ENCODE results near the gene SERPINB2.

Gene SERPINB2

DNA sequence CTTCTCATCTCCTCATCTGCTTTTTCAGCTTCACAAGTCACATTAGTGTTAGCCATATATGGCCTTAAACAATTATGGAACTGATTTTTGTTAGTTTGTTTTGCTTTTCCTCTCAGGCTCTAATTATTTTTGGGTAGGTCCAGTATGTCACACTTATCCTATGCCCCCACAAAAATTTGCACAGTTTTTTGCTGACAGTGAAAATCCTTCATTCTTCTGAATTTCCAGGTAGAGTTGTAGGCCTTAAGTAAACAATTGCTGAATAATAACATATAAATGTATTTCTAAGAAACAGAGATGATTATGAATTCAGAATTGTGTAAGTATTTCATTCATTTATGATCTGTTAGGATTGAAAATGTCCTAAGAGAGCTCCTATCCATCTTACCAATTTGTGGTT lies 11.7 kb downstream of the SERPINB2 start:
- Histone ChIP-seq H3K4me2 (ENCODE audit: low read length) (no peak overlapping the region), H4K20me1 (ENCODE audit: insufficient read depth, low read length) (no peaks in the 10 kb centered on the region), H2AFZ (ENCODE audit: low read depth, low read length) (no peak overlapping the region), H3K27ac (ENCODE audit: low read length) (no peak overlapping the region), H3K36me3 (replicated peaks; ENCODE audit: low read depth, low read length) (no peaks in the 10 kb centered on the region), H3K4me1 (ENCODE audit: low read length) (no peaks in the 10 kb centered on the region), H3K9me3 (ENCODE audit: insufficient read depth, low read length) (no peaks in the 10 kb centered on the region), H3K4me3 (ENCODE audit: low read length) (no peak overlapping the region), H3K9ac (ENCODE audit: low read length) (no peak overlapping the region), H3K27me3 (ENCODE audit: low read depth, low read length) (no peaks in the 10 kb centered on the region), H3K79me2 (ENCODE audit: low read length) (no peaks in the 10 kb centered on the region)
- TF ChIP-seq, protein P1, sequence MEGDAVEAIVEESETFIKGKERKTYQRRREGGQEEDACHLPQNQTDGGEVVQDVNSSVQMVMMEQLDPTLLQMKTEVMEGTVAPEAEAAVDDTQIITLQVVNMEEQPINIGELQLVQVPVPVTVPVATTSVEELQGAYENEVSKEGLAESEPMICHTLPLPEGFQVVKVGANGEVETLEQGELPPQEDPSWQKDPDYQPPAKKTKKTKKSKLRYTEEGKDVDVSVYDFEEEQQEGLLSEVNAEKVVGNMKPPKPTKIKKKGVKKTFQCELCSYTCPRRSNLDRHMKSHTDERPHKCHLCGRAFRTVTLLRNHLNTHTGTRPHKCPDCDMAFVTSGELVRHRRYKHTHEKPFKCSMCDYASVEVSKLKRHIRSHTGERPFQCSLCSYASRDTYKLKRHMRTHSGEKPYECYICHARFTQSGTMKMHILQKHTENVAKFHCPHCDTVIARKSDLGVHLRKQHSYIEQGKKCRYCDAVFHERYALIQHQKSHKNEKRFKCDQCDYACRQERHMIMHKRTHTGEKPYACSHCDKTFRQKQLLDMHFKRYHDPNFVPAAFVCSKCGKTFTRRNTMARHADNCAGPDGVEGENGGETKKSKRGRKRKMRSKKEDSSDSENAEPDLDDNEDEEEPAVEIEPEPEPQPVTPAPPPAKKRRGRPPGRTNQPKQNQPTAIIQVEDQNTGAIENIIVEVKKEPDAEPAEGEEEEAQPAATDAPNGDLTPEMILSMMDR (IDR thresholded peaks at IDR 0.05; ENCODE audit: low read depth, low read length), result no peak
- TF ChIP-seq EZH2phosphoT487 (IDR thresholded peaks at IDR 0.05; ENCODE audit: low read depth), result no peak

DNA sequence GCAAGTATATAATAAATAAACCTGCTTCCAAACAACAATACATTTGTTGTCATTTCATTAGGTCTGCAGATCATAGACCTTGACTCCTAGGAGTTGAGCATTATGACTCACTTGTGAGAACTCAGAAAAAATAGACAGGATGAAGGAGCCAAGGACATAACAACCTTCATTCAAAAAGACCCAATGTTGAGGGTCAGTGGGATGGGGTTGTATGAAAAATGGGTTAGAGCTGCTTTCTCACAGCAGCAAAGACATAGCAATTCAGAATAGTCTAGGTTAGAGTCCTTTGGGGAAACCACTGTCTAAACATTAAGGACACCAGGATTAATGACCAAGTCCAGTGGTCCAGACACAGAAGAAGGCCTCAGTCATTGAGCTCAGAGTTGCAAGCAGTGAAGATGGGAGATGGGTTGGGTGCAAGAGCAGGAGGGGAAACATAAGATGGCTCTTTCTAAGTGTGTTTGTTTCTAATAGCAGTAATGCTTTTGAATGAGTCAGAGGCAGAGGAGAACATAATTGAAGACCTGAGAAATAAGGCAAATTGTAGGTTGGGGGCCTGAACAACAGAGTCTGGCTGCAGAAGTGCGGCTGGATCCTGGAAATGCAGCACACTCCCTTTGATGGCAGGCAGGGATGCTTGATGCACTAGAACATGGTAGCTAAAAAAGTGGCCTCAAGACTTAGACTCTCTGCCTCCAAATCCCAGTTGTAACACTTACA lies 16.5 kb downstream of the SERPINB2 start:
- Histone ChIP-seq H3K9me3 (ENCODE audit: insufficient read depth, low read length) (no peaks in the 10 kb centered on the region), H3K79me2 (ENCODE audit: low read length) (no peaks in the 10 kb centered on the region), H3K36me3 (replicated peaks; ENCODE audit: low read depth, low read length) (no peaks in the 10 kb centered on the region), H3K9ac (ENCODE audit: low read length) (no peak overlapping the region), H3K4me1 (ENCODE audit: low read length) (peaks cover 9% of the 10 kb centered on the region; the same call in 1 of the 2 replicates), H3K27me3 (ENCODE audit: low read depth, low read length) (no peaks in the 10 kb centered on the region), H4K20me1 (ENCODE audit: insufficient read depth, low read length) (no peaks in the 10 kb centered on the region), H3K4me3 (ENCODE audit: low read length) (no peak overlapping the region), H3K4me2 (ENCODE audit: low read length) (no peak overlapping the region), H2AFZ (ENCODE audit: low read depth, low read length) (no peak overlapping the region), H3K27ac (ENCODE audit: low read length) (no peak overlapping the region)
- TF ChIP-seq, protein P1 (IDR thresholded peaks at IDR 0.05; ENCODE audit: low read depth, low read length), result no peak
- no peak for TF ChIP-seq EZH2phosphoT487 (IDR thresholded peaks at IDR 0.05; ENCODE audit: low read depth)

DNA sequence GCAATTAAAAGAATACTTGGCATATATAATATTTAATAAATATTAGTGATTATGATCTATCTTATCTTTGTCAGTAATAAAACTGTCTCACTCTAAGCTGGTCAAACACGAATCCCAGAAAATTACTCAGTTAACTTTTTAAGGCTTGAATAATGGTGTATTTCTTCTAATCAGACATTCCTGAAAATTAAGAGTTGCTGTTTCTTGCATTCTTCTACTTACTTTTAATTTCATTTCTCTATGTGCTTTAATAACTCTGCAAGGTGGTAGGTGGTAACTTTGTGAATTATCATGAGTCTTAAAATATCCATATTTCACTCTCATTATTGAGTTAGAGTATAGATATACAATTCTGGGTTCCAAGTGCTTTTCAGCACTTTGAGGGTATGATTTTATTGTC lies 17.2 kb downstream of the SERPINB2 start:
- Histone ChIP-seq H3K4me2 (ENCODE audit: low read length) (no peak overlapping the region), H4K20me1 (ENCODE audit: insufficient read depth, low read length) (no peaks in the 10 kb centered on the region), H3K4me3 (ENCODE audit: low read length) (no peak overlapping the region), H2AFZ (ENCODE audit: low read depth, low read length) (no peak overlapping the region), H3K36me3 (replicated peaks; ENCODE audit: low read depth, low read length) (no peaks in the 10 kb centered on the region), H3K79me2 (ENCODE audit: low read length) (no peaks in the 10 kb centered on the region), H3K4me1 (ENCODE audit: low read length) (peaks cover 16% of the 10 kb centered on the region), H3K27me3 (ENCODE audit: low read depth, low read length) (no peaks in the 10 kb centered on the region), H3K9ac (ENCODE audit: low read length) (no peak overlapping the region), H3K9me3 (ENCODE audit: insufficient read depth, low read length) (no peaks in the 10 kb centered on the region), H3K27ac (ENCODE audit: low read length) (no peak overlapping the region)
- no peak for TF ChIP-seq EZH2phosphoT487 (IDR thresholded peaks at IDR 0.05; ENCODE audit: low read depth)

DNA sequence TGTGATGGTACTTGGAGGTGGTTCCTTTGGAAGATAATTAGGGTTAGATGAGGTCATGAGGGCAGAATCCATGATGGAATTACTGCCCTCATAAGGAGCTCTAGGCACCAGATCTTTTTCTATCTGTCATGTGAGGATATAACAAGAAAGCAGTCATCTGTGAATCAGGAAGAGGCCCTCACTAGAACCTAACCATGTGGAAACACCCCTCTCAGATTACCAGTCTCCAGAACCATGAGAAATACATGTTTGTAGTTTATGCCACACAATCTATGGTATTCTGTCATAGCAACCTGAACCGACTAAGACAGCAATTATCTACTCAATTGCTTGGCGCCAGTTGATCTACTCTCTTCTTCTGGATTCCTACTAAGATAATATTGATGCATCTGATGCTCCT lies 17.9 kb downstream of the SERPINB2 start:
- Histone ChIP-seq H3K79me2 (ENCODE audit: low read length) (no peaks in the 10 kb centered on the region), H2AFZ (ENCODE audit: low read depth, low read length) (no peak overlapping the region), H3K4me2 (ENCODE audit: low read length) (no peak overlapping the region), H3K4me3 (ENCODE audit: low read length) (no peak overlapping the region), H3K9ac (ENCODE audit: low read length) (no peak overlapping the region), H4K20me1 (ENCODE audit: insufficient read depth, low read length) (no peaks in the 10 kb centered on the region), H3K27me3 (ENCODE audit: low read depth, low read length) (no peaks in the 10 kb centered on the region), H3K9me3 (ENCODE audit: insufficient read depth, low read length) (no peaks in the 10 kb centered on the region), H3K27ac (ENCODE audit: low read length) (no peak overlapping the region), H3K36me3 (replicated peaks; ENCODE audit: low read depth, low read length) (no peaks in the 10 kb centered on the region), H3K4me1 (ENCODE audit: low read length) (peaks cover 22% of the 10 kb centered on the region)
- no peak for TF ChIP-seq EZH2phosphoT487 (IDR thresholded peaks at IDR 0.05; ENCODE audit: low read depth)
- TF ChIP-seq, protein P1 (IDR thresholded peaks at IDR 0.05; ENCODE audit: low read depth, low read length), result no peak
